ENCODE results near the gene LZTS2. TPM values are rescaled to one million over a fixed set of nuclear protein-coding genes. Genes with fewer than 3 reads are reported as not detected.

Gene LZTS2
- polyA plus RNA-seq, 1 of the 3 experiments (the other 2 are of a cell fraction), result 50.6 TPM

DNA sequence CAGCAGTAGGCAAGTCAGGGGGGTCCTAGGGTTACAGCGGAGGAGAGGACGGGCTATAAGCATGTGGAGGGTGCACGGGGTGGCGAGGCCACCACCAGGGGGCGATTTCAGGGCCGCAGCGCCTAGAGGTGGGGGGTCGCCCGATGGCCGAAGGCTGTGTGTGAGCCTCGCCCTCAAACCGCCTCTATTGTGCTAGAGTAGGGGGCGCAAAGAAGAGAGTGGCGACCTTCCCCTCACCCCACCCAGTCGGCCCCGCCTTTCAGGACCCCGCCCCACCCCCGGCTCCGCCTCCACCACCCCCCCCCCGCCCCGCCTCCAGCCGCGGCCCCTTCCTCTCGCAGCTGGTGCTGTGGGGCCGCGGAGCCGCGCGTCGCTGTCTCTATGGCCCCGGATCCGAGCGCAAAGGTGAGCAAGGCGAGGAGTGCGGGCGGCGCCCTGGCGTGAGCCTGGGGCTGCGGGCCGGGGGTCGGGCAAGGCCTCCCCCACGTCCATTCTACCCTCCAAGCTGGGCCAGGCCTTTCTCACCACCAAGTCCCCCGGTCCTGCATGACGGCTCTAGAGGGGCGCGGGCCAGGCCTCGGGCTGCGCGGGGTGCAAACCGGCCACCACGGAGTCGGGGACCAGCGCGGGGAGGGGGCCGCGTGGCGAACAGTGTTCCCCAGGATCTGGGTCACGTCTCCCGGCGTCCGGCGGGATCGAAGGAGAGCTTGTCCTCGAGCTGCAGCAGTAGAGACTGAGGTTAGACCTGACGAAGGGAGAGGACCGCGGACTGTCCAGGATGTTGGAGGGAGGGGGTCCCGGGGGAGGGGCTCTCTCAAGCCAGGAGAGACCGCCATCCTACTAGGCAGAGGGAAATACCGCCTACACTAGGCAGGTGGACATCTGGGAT, 30.2 kb upstream of the LZTS2 start, which contains the start of gene SEMA4G:
Gene SEMA4G, plus strand, starts transcription at position 318 of the 889 bp plus-strand sequence. CDS start 3,409 bp downstream, outside the sequence.
- Histone ChIP-seq H3K4me2 (peak within 1 kb of the TSS; percentile 99), H3K36me3 (replicated peaks in 1 of 2; ENCODE audit: control insufficient read depth in 1 of 2, insufficient read depth in 2 of 2, low read length in 1 of 2) (peaks cover 11 to 23% of the 10 kb centered on the region in 2 experiments), H4K20me1 (ENCODE audit: insufficient read depth) (no peaks in the 10 kb centered on the region), H3K27ac (ENCODE audit: low read depth in 2 of 2, low read length in 1 of 2) (peak within 1 kb of the TSS in 1 of 2 experiments; percentile 53; a peak in 1 of 4 replicates), H3K9me3 (no peaks in the 10 kb centered on the region), H3K9me2 (no peaks in the 10 kb centered on the region), H3K27me3 (ENCODE audit: insufficient read depth) (no peaks in the 10 kb centered on the region), H2AFZ (ENCODE audit: low read depth) (peak within 1 kb of the TSS; percentile 85), H3F3A (replicated peaks; ENCODE audit: insufficient read depth) (peaks cover 3% of the 10 kb centered on the region), H3K4me3 (ENCODE audit: low read depth in 2 of 2, low read length in 1 of 2) (peak within 1 kb of the TSS; percentile 79 to 82), H3K9ac (peak within 1 kb of the TSS; percentile 61), H3K4me1 (ENCODE audit: control insufficient read depth in 1 of 2, insufficient read depth in 2 of 2, low read depth in 1 of 2, low read length in 1 of 2) (peaks cover 4 to 19% of the 10 kb centered on the region in 2 experiments; a peak in 2 of 4 replicates), H3K79me2 (ENCODE audit: insufficient read depth) (no peaks in the 10 kb centered on the region)
- ChIA-PET POLR2A (no interaction called here), CTCF (interaction anchor here (0.5 to 3.4 kb wide), 21 partner anchors 12 to 250 kb away, joined by 3 to 24 read pairs (median 4); partner anchors contain the start of gene LZTS2)
- 8% methylated on average over 20 of the region's 70 CpGs for WGBS (ENCODE audit: low lambda C conversion rate)
- peak; percentile 97 for DNase-seq
- TF ChIP-seq SIN3A (IDR thresholded peaks at IDR 0.05; ENCODE audit: borderline replicate concordance, low read depth, low read length) (no peak), SMC3 (IDR thresholded peaks at IDR 0.05; ENCODE audit: low read depth, low read length) (0 out of 2 replicates have a peak, but pooled peaks have one; percentile 14), RCOR1 (IDR thresholded peaks at IDR 0.05; ENCODE audit: low read length) (no peak), TEAD4 (IDR thresholded peaks at IDR 0.05; ENCODE audit: borderline replicate concordance, insufficient read depth) (no peak), JUND (IDR thresholded peaks at IDR 0.05) (no peak), GATA2 (CRISPR knock-in tag; IDR thresholded peaks at IDR 0.05) (no peak), USF2 (IDR thresholded peaks at IDR 0.05; ENCODE audit: borderline replicate concordance, low read depth, low read length) (no peak), USF1 (IDR thresholded peaks at IDR 0.05; ENCODE audit: borderline replicate concordance, low read depth) (no peak), ELF1 (IDR thresholded peaks at IDR 0.05) (no peak), NRF1 (IDR thresholded peaks at IDR 0.05; ENCODE audit: low read depth, low read length) (no peak), EZH2phosphoT487 (IDR thresholded peaks at IDR 0.05; ENCODE audit: borderline replicate concordance, low read depth) (no peak), GABPA (IDR thresholded peaks at IDR 0.05; ENCODE audit: low read depth) (no peak), FOXM1 (IDR thresholded peaks at IDR 0.05; ENCODE audit: low read depth) (no peak), FOXJ3 (CRISPR knock-in tag; IDR thresholded peaks at IDR 0.05) (no peak), RAD21 (IDR thresholded peaks at IDR 0.05; ENCODE audit: low read length) (peak; percentile 24), REST (IDR thresholded peaks at IDR 0.05; ENCODE audit: low read depth, low read length) (no peak), YY1 (IDR thresholded peaks at IDR 0.05; ENCODE audit: low read depth) (no peak), EP300 (IDR thresholded peaks at IDR 0.05; ENCODE audit: borderline replicate concordance in 1 of 2, low read depth in 1 of 2, low read length in 1 of 2) (no peak)
- TF ChIP-seq, protein P1, sequence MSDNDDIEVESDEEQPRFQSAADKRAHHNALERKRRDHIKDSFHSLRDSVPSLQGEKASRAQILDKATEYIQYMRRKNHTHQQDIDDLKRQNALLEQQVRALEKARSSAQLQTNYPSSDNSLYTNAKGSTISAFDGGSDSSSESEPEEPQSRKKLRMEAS (IDR thresholded peaks at IDR 0.05; ENCODE audit: low read depth), result no peak; the same call in 1 of the 2 replicates
- TF ChIP-seq, protein P2, sequence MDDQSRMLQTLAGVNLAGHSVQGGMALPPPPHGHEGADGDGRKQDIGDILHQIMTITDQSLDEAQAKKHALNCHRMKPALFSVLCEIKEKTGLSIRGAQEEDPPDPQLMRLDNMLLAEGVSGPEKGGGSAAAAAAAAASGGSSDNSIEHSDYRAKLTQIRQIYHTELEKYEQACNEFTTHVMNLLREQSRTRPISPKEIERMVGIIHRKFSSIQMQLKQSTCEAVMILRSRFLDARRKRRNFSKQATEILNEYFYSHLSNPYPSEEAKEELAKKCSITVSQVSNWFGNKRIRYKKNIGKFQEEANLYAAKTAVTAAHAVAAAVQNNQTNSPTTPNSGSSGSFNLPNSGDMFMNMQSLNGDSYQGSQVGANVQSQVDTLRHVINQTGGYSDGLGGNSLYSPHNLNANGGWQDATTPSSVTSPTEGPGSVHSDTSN (IDR thresholded peaks at IDR 0.05), result no peak
- TF ChIP-seq, protein P3, sequence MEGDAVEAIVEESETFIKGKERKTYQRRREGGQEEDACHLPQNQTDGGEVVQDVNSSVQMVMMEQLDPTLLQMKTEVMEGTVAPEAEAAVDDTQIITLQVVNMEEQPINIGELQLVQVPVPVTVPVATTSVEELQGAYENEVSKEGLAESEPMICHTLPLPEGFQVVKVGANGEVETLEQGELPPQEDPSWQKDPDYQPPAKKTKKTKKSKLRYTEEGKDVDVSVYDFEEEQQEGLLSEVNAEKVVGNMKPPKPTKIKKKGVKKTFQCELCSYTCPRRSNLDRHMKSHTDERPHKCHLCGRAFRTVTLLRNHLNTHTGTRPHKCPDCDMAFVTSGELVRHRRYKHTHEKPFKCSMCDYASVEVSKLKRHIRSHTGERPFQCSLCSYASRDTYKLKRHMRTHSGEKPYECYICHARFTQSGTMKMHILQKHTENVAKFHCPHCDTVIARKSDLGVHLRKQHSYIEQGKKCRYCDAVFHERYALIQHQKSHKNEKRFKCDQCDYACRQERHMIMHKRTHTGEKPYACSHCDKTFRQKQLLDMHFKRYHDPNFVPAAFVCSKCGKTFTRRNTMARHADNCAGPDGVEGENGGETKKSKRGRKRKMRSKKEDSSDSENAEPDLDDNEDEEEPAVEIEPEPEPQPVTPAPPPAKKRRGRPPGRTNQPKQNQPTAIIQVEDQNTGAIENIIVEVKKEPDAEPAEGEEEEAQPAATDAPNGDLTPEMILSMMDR (IDR thresholded peaks at IDR 0.05), result peak; percentile 79
- TF ChIP-seq, protein P4, sequence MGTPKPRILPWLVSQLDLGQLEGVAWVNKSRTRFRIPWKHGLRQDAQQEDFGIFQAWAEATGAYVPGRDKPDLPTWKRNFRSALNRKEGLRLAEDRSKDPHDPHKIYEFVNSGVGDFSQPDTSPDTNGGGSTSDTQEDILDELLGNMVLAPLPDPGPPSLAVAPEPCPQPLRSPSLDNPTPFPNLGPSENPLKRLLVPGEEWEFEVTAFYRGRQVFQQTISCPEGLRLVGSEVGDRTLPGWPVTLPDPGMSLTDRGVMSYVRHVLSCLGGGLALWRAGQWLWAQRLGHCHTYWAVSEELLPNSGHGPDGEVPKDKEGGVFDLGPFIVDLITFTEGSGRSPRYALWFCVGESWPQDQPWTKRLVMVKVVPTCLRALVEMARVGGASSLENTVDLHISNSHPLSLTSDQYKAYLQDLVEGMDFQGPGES (IDR thresholded peaks at IDR 0.05; ENCODE audit: low read depth, low read length), result no peak

Data from SK-N-SH (cell line).